Activated naive CD4-positive, alpha-beta T cell treated with anti-CD3 and anti-CD28 coated beads, Interleukin-2, amount 50 U/mL, for 16 hours (primary cell): ENCODE data around the gene BRAT1.
"Not testable (repeated sequence)": the region's sequence is repeated elsewhere in the genome, so short reads cannot be mapped to it uniquely, and the experiment has no call there.

Experiments
- DNase-seq: peaks from one replicate; pipeline ENCODE4 v3.0.0-alpha.2; 2020

Gene BRAT1

GRCh38 chr7:2535872-2536627, 19.3 kb downstream of the BRAT1 start:
- DNase-seq = not testable (repeated sequence)

GRCh38 chr7:2534214-2534613, 21.1 kb downstream of the BRAT1 start:
- not testable (repeated sequence) for DNase-seq

GRCh38 chr7:2533566-2533965, 21.8 kb downstream of the BRAT1 start:
- DNase-seq = not testable (repeated sequence)

- DNase-seq = not testable (repeated sequence)
These were observed 22.5 kb downstream of the BRAT1 start for GRCh38 chr7:2532816-2533215.

GRCh38 chr7:2532199-2532772, 23.0 kb downstream of the BRAT1 start:
- DNase-seq = not testable (repeated sequence)

GRCh38 chr7:2531796-2532110, 23.6 kb downstream of the BRAT1 start:
- not testable (repeated sequence) for DNase-seq

GRCh38 chr7:2530994-2531795, 24.1 kb downstream of the BRAT1 start:
- DNase-seq = not testable (repeated sequence)

GRCh38 chr7:2530071-2530987, 25.0 kb downstream of the BRAT1 start:
- peak; percentile 54 for DNase-seq

GRCh38 chr7:2529161-2530070, 25.9 kb downstream of the BRAT1 start:
- DNase-seq = peak; percentile 26

- peak; percentile 11 for DNase-seq
These were observed 26.7 kb downstream of the BRAT1 start for GRCh38 chr7:2528481-2529095.

- DNase-seq = peak; percentile 62
These were observed 27.5 kb downstream of the BRAT1 start for GRCh38 chr7:2527505-2528467.

GRCh38 chr7:2526659-2527504, 28.4 kb downstream of the BRAT1 start:
- no peak for DNase-seq

- no peak for DNase-seq
These were observed 29.4 kb downstream of the BRAT1 start for GRCh38 chr7:2525658-2526630.

- DNase-seq = no peak
These were observed 30.3 kb downstream of the BRAT1 start for GRCh38 chr7:2524808-2525657.

GRCh38 chr7:2523941-2524807, 31.1 kb downstream of the BRAT1 start:
- no peak for DNase-seq

- DNase-seq = no peak
These were observed 31.8 kb downstream of the BRAT1 start for GRCh38 chr7:2523461-2523936.
